ENCODE data around the gene KLF6.

The KLF6 gene

DNA sequence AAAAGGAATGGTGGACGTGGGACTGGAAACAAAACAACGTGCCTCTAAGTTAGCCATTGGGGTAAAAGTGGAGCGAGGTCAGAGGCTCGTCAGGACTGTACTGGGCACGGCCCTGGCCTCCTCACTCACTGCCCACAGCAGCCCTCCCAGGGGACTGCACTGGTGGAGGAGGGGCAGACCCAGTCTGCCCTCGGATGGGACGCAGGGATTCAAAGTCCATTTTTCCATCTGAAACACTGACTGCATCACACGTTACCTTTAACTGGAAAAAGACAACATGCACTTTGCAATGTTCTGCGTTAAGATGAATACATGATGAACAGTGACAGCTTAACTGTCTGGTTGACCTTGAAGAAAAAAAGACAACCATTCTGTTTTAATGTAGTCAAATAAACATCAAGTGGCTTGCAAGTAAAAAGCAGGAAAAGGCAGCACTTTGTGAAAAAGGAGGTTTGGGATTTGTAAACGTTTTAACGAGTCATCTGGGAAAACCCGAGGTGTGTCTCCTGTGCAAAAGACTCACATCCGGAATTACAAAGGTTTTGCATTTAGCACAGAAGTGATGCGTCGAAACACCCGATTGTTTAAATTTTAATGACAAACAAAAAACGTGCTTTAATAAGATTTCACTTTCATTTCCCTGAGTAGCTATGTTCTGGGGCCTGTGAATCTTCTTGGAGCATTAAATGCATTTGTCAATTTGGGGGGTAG is 18.8 kb downstream of the KLF6 start:
- no peaks in the 10 kb centered on the region for H3K79me2 ChIP-seq (ENCODE audit: control insufficient read depth, low read length)
- peaks cover 31% of the 10 kb centered on the region for H3K4me1 ChIP-seq (ENCODE audit: control insufficient read depth, low read length)
- no peak overlapping the region for H3K27ac ChIP-seq (ENCODE audit: low read depth, low read length)
- no peaks in the 10 kb centered on the region for H4K20me1 ChIP-seq (ENCODE audit: control insufficient read depth, insufficient read depth, low read depth, low read length)
- no peak overlapping the region for H3K4me2 ChIP-seq (ENCODE audit: low read length)
- H3F3A ChIP-seq (ENCODE audit: control insufficient read depth, insufficient read depth) = no peaks in the 10 kb centered on the region
- H3K4me3 ChIP-seq (ENCODE audit: low read length) = no peak overlapping the region
- H3K9me2 ChIP-seq (replicated peaks; ENCODE audit: control insufficient read depth, low read length) = no peaks in the 10 kb centered on the region
- H3K36me3 ChIP-seq (ENCODE audit: control insufficient read depth, low read length) = no peaks in the 10 kb centered on the region
- no peaks in the 10 kb centered on the region for H3K27me3 ChIP-seq (ENCODE audit: control insufficient read depth, low read length)
- H3K9me3 ChIP-seq (ENCODE audit: control insufficient read depth, insufficient read depth, low read length) = no peaks in the 10 kb centered on the region
- TF ChIP-seq, protein P1, sequence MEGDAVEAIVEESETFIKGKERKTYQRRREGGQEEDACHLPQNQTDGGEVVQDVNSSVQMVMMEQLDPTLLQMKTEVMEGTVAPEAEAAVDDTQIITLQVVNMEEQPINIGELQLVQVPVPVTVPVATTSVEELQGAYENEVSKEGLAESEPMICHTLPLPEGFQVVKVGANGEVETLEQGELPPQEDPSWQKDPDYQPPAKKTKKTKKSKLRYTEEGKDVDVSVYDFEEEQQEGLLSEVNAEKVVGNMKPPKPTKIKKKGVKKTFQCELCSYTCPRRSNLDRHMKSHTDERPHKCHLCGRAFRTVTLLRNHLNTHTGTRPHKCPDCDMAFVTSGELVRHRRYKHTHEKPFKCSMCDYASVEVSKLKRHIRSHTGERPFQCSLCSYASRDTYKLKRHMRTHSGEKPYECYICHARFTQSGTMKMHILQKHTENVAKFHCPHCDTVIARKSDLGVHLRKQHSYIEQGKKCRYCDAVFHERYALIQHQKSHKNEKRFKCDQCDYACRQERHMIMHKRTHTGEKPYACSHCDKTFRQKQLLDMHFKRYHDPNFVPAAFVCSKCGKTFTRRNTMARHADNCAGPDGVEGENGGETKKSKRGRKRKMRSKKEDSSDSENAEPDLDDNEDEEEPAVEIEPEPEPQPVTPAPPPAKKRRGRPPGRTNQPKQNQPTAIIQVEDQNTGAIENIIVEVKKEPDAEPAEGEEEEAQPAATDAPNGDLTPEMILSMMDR (IDR thresholded peaks at IDR 0.05; ENCODE audit: low read depth, low read length, poor library complexity, severe bottlenecking) = no peak
- no peak for TF ChIP-seq EZH2phosphoT487 (IDR thresholded peaks at IDR 0.05; ENCODE audit: borderline replicate concordance, low read length)

DNA sequence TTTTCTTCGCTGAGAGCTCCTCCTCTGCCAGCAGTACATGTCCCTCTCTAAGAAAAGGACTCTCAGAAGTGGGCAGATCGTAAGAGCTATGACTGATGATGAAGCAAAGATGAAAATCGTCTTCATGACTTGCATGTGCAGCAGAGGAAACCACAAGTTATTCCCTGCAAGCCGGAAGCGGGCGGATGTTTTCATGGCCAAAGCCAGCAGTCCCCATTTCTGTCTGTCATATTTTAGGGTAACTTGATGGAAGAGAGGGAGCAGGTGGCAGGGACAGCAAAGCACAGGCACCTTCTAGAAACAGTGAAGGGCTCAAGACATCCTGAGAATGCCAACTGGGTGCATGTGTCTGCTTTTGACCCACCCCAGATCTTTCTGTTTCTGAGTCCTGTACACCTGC is 19.9 kb downstream of the KLF6 start:
- no peaks in the 10 kb centered on the region for H3K36me3 ChIP-seq (ENCODE audit: control insufficient read depth, low read length)
- no peak overlapping the region for H3K27ac ChIP-seq (ENCODE audit: low read depth, low read length)
- H3K9me3 ChIP-seq (ENCODE audit: control insufficient read depth, insufficient read depth, low read length) = no peaks in the 10 kb centered on the region
- H4K20me1 ChIP-seq (ENCODE audit: control insufficient read depth, insufficient read depth, low read depth, low read length) = no peaks in the 10 kb centered on the region
- no peaks in the 10 kb centered on the region for H3K79me2 ChIP-seq (ENCODE audit: control insufficient read depth, low read length)
- H3K4me2 ChIP-seq (ENCODE audit: low read length) = peak overlapping the region; percentile 52
- H3K27me3 ChIP-seq (ENCODE audit: control insufficient read depth, low read length) = no peaks in the 10 kb centered on the region
- TF ChIP-seq EZH2phosphoT487 (IDR thresholded peaks at IDR 0.05; ENCODE audit: borderline replicate concordance, low read length) = no peak
- TF ChIP-seq, protein P1 (IDR thresholded peaks at IDR 0.05; ENCODE audit: low read depth, low read length, poor library complexity, severe bottlenecking) = no peak
- peak overlapping the region; percentile 21; the same call in 1 of the 2 replicates for H3K4me3 ChIP-seq (ENCODE audit: low read length)
- H3K9me2 ChIP-seq (replicated peaks; ENCODE audit: control insufficient read depth, low read length) = no peaks in the 10 kb centered on the region
- H3F3A ChIP-seq (ENCODE audit: control insufficient read depth, insufficient read depth) = no peaks in the 10 kb centered on the region
- H3K4me1 ChIP-seq (ENCODE audit: control insufficient read depth, low read length) = peaks cover 37% of the 10 kb centered on the region

DNA sequence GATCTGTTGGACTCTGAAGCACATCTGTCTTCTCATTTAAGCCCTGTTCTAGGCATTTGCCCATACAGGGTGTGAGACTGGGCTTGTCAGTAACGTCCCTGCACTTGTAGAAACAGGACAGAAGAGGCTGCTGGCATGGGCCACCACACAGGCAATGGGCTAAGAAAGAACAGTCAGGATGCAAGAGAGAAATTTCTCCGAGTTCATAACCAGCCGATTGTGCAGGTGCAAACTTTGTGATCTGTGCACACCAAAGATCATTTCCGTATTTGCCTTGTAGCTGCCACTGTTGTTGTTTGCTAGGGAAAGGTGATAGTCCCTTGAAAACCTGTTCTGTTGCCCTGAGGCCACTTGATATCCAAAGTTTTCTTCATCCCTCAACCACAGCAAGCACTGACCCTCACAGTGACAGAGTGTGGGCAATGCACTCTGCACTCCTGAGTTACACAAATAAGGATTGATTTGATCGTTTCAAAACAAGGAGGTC is 20.3 kb downstream of the KLF6 start:
- no peaks in the 10 kb centered on the region for H3K27me3 ChIP-seq (ENCODE audit: control insufficient read depth, low read length)
- H3K4me1 ChIP-seq (ENCODE audit: control insufficient read depth, low read length) = peaks cover 37% of the 10 kb centered on the region
- H3K9me3 ChIP-seq (ENCODE audit: control insufficient read depth, insufficient read depth, low read length) = no peaks in the 10 kb centered on the region
- H3K9me2 ChIP-seq (replicated peaks; ENCODE audit: control insufficient read depth, low read length) = no peaks in the 10 kb centered on the region
- H4K20me1 ChIP-seq (ENCODE audit: control insufficient read depth, insufficient read depth, low read depth, low read length) = no peaks in the 10 kb centered on the region
- peak overlapping the region; percentile 21; the same call in 1 of the 2 replicates for H3K4me3 ChIP-seq (ENCODE audit: low read length)
- H3K27ac ChIP-seq (ENCODE audit: low read depth, low read length) = no peak overlapping the region
- H3K4me2 ChIP-seq (ENCODE audit: low read length) = peak overlapping the region; percentile 52
- no peaks in the 10 kb centered on the region for H3K79me2 ChIP-seq (ENCODE audit: control insufficient read depth, low read length)
- TF ChIP-seq, protein P1 (IDR thresholded peaks at IDR 0.05; ENCODE audit: low read depth, low read length, poor library complexity, severe bottlenecking) = no peak
- TF ChIP-seq EZH2phosphoT487 (IDR thresholded peaks at IDR 0.05; ENCODE audit: borderline replicate concordance, low read length) = no peak
- no peaks in the 10 kb centered on the region for H3K36me3 ChIP-seq (ENCODE audit: control insufficient read depth, low read length)
- H3F3A ChIP-seq (ENCODE audit: control insufficient read depth, insufficient read depth) = no peaks in the 10 kb centered on the region

Data from DOHH2 (cell line).